GM21515 (cell line): ENCODE data around the gene TH.
"Not testable (repeated sequence)": the region's sequence is repeated elsewhere in the genome, so short reads cannot be mapped to it uniquely, and the experiment has no call there.

Experiments
- ATAC-seq: cut with Tn5 transposase; IDR thresholded peaks from one replicate; pipeline ENCODE4 v1.9.1; 2021; ENCODE audit not compliant: unreplicated experiment

Gene TH

GRCh38 chr11:2179516-2179915 is 7.9 kb upstream of the TH start:
- no peak for ATAC-seq

GRCh38 chr11:2178906-2179494 is 7.4 kb upstream of the TH start:
- no peak for ATAC-seq

- not testable (repeated sequence) for ATAC-seq
These were observed 6.6 kb upstream of the TH start for GRCh38 chr11:2178055-2178773.

- no peak for ATAC-seq
These were observed 5.5 kb upstream of the TH start for GRCh38 chr11:2177076-2177475.

- ATAC-seq, result no peak
These were observed 4.8 kb upstream of the TH start for GRCh38 chr11:2176389-2176900.

- no peak for ATAC-seq
These were observed 4.0 kb upstream of the TH start for GRCh38 chr11:2175659-2176058.

GRCh38 chr11:2174361-2174760 is 2.7 kb upstream of the TH start:
- no peak for ATAC-seq

- no peak for ATAC-seq
These were observed 2.1 kb upstream of the TH start for GRCh38 chr11:2173761-2174160.

GRCh38 chr11:2173150-2173693 is 1.6 kb upstream of the TH start:
- no peak for ATAC-seq

GRCh38 chr11:2172676-2173075 is 1.1 kb upstream of the TH start:
- no peak for ATAC-seq

GRCh38 chr11:2169626-2170570 is 1.7 kb downstream of the TH start:
- no peak for ATAC-seq

GRCh38 chr11:2169005-2169378 is 2.6 kb downstream of the TH start:
- ATAC-seq, result no peak

GRCh38 chr11:2168286-2169004 is 3.2 kb downstream of the TH start:
- ATAC-seq, result no peak

GRCh38 chr11:2167141-2168045 is 4.2 kb downstream of the TH start:
- no peak for ATAC-seq

GRCh38 chr11:2166091-2166851 is 5.3 kb downstream of the TH start:
- ATAC-seq, result no peak

GRCh38 chr11:2165571-2165970 is 6.0 kb downstream of the TH start:
- no peak for ATAC-seq

GRCh38 chr11:2164861-2165555 is 6.6 kb downstream of the TH start:
- no peak for ATAC-seq

- ATAC-seq, result no peak
These were observed 7.5 kb downstream of the TH start for GRCh38 chr11:2164081-2164480.
